Ishikawa (cell line): Measurements from ENCODE around the gene BAZ2B.

Source experiments
- CEBPB ChIP-seq: IDR thresholded peaks from 2 replicates; pipeline ENCODE4 v1.6.1; 2012
- CREB1 ChIP-seq: IDR thresholded peaks from 2 replicates; pipeline ENCODE4 v1.6.1; 2012; ENCODE audit warnings: low read depth
- EGR1 ChIP-seq: IDR thresholded peaks from 2 replicates; pipeline ENCODE4 v1.6.1; 2012
- EP300 ChIP-seq: IDR thresholded peaks from 2 replicates; pipeline ENCODE4 v1.6.1; 2012; ENCODE audit warnings: borderline replicate concordance
- FOXM1 ChIP-seq: IDR thresholded peaks from 2 replicates; pipeline ENCODE4 v1.6.1; 2012; ENCODE audit warnings: low read depth, borderline replicate concordance
- MAX ChIP-seq: IDR thresholded peaks from 2 replicates; pipeline ENCODE4 v1.6.1; 2012
- RAD21 ChIP-seq: IDR thresholded peaks from 2 replicates; pipeline ENCODE4 v1.6.1; 2012; ENCODE audit warnings: low read depth
- TAF1 ChIP-seq: IDR thresholded peaks from 2 replicates; pipeline ENCODE4 v1.6.1; 2012; ENCODE audit warnings: low read depth, mild to moderate bottlenecking
- TEAD4 ChIP-seq: IDR thresholded peaks from 2 replicates; pipeline ENCODE4 v1.6.1; 2012
- YY1 ChIP-seq: IDR thresholded peaks from 2 replicates; pipeline ENCODE4 v1.6.1; 2012; ENCODE audit warnings: low read depth
- ZBTB7A ChIP-seq: IDR thresholded peaks from 2 replicates; pipeline ENCODE4 v1.6.1; 2012; ENCODE audit warnings: low read depth
- TF ChIP-seq, protein P1 (sequence below): IDR thresholded peaks from 2 replicates; pipeline ENCODE4 v1.6.1; 2012; ENCODE audit warnings: low read depth, mild to moderate bottlenecking

DNA sequence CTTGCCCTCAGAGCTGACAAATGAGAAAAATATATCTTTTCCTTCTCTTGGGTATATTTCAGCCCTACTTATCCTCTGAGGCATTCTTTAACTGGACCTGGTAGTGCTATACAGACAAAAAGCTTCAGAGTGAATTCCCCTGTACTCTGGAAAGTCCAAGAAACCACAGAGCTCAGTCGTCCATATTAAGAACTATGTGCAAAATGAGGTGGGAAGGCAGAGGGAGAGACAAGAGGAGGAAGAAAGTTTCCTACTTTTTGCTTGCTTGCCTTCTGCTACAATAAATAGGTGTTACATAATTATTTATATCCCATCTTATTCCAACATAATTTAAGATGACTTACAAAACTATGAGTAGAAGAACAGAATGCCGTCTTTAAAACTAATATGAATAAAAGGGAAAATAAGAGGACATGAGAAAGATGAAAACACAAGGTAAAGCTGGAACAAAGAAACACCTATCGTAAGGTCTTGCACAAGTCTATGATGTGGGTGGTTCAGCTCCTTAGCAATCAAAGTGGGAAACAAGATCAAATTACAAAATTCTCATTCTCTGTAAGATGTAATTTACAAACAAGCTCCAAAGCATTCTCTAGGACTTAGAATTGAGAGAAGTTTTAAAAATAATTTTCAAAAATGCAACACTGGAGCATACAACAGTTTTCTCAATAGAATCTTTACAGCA is 97.9 kb downstream of the BAZ2B start:
- TF ChIP-seq EP300 (no peak), RAD21 (no peak), TEAD4 (no peak), CEBPB (peak; percentile 87), ZBTB7A (no peak), MAX (no peak), TAF1 (no peak), FOXM1 (no peak), YY1 (no peak), EGR1 (no peak), CREB1 (no peak)
- TF ChIP-seq, protein P1, sequence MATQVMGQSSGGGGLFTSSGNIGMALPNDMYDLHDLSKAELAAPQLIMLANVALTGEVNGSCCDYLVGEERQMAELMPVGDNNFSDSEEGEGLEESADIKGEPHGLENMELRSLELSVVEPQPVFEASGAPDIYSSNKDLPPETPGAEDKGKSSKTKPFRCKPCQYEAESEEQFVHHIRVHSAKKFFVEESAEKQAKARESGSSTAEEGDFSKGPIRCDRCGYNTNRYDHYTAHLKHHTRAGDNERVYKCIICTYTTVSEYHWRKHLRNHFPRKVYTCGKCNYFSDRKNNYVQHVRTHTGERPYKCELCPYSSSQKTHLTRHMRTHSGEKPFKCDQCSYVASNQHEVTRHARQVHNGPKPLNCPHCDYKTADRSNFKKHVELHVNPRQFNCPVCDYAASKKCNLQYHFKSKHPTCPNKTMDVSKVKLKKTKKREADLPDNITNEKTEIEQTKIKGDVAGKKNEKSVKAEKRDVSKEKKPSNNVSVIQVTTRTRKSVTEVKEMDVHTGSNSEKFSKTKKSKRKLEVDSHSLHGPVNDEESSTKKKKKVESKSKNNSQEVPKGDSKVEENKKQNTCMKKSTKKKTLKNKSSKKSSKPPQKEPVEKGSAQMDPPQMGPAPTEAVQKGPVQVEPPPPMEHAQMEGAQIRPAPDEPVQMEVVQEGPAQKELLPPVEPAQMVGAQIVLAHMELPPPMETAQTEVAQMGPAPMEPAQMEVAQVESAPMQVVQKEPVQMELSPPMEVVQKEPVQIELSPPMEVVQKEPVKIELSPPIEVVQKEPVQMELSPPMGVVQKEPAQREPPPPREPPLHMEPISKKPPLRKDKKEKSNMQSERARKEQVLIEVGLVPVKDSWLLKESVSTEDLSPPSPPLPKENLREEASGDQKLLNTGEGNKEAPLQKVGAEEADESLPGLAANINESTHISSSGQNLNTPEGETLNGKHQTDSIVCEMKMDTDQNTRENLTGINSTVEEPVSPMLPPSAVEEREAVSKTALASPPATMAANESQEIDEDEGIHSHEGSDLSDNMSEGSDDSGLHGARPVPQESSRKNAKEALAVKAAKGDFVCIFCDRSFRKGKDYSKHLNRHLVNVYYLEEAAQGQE: no peak
